ENCODE measurements around the gene ANKRD31. TPM values are rescaled to one million over a fixed set of nuclear protein-coding genes. Genes with fewer than 3 reads are reported as not detected.
"Not testable (repeated sequence)": the region's sequence is repeated elsewhere in the genome, so short reads cannot be mapped to it uniquely, and the experiment has no call there.

The ANKRD31 gene
- total and polyA plus RNA-seq, 12 donors: 0.06 to 0.88 (median 0.42) TPM

DNA sequence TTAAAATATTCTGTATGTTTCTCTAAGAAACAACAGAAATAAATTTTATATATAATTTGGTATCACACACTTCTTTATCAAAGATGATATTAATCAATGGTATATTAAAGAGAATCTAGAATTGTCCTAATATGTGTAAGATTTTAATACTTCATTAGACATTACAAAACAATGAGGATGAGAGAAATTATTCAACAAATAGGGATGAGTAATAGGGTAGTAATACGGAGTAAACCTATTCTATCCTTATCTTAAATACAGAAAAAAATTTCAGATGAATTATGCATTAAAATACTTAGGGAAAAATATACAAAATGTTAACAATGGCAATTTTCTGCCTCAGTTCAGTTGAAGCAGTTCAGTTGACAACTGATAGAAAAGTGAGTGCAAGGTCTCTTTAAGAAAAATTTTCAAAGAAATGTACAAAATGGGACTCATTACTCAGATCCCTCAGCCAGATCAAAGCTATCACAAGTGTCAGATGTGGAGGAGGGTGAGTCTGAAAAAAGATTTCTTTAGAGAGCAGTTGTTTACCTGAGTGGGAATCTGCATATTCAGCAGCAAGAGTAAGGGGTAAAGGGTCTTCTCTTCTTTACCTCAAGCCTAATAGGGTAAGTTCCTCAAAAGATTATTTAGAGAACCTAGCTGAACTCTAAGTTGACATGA lies 127.6 kb downstream of the ANKRD31 start:
- intact Hi-C loops (cut with DNase I): no loop called here
- H3K4me1 ChIP-seq (replicated peaks in 1 of 2): no peaks in the 10 kb centered on the region
- H3K9me3 ChIP-seq (replicated peaks in 1 of 3): no peaks in the 10 kb centered on the region
- no peaks in the 10 kb centered on the region for H3K27me3 ChIP-seq
- no peak overlapping the region for H3K27ac ChIP-seq
- H3K36me3 ChIP-seq (replicated peaks in 1 of 2): no peaks in the 10 kb centered on the region
- no peak for DNase-seq
- no peak overlapping the region for H3K4me3 ChIP-seq
- TF ChIP-seq POLR2A (IDR thresholded peaks at IDR 0.05): no peak
- TF ChIP-seq, protein P1, sequence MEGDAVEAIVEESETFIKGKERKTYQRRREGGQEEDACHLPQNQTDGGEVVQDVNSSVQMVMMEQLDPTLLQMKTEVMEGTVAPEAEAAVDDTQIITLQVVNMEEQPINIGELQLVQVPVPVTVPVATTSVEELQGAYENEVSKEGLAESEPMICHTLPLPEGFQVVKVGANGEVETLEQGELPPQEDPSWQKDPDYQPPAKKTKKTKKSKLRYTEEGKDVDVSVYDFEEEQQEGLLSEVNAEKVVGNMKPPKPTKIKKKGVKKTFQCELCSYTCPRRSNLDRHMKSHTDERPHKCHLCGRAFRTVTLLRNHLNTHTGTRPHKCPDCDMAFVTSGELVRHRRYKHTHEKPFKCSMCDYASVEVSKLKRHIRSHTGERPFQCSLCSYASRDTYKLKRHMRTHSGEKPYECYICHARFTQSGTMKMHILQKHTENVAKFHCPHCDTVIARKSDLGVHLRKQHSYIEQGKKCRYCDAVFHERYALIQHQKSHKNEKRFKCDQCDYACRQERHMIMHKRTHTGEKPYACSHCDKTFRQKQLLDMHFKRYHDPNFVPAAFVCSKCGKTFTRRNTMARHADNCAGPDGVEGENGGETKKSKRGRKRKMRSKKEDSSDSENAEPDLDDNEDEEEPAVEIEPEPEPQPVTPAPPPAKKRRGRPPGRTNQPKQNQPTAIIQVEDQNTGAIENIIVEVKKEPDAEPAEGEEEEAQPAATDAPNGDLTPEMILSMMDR (IDR thresholded peaks at IDR 0.05): no peak
- 58 to 79% (median 70%) methylated on average over 1 of the region's 1 CpG for WGBS, 4 donors

DNA sequence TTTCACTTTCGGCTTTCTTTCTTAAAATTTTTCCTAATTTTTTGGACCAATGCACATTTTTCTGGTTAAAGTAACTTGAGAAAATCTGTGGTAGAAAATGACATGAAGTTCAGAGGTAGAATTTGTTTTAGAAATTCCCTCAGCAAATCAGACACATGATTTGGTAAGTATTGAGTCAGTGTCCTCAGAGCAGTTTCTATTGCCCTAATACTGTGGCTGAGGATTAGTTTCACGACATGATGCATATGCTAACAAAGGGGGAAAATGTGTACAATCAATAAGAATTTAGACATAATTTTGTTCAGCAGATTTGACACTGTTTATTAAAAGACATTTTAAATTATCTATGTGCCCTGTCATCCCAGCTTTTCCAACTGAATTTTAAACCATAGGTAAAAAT lies 128.2 kb downstream of the ANKRD31 start:
- Histone ChIP-seq H3K9me3 (replicated peaks in 1 of 3) (no peaks in the 10 kb centered on the region), H3K4me3 (no peak overlapping the region), H3K4me1 (replicated peaks in 1 of 2) (no peaks in the 10 kb centered on the region), H3K27ac (no peak overlapping the region), H3K27me3 (no peaks in the 10 kb centered on the region), H3K36me3 (replicated peaks in 1 of 2) (no peaks in the 10 kb centered on the region)
- 76 to 90% (median 84%) methylated on average over 2 of the region's 2 CpGs for WGBS, 4 donors
- TF ChIP-seq POLR2A (IDR thresholded peaks at IDR 0.05): no peak
- TF ChIP-seq, protein P1 (IDR thresholded peaks at IDR 0.05): no peak
- intact Hi-C loops (cut with DNase I): no loop called here
- DNase-seq: no peak

DNA sequence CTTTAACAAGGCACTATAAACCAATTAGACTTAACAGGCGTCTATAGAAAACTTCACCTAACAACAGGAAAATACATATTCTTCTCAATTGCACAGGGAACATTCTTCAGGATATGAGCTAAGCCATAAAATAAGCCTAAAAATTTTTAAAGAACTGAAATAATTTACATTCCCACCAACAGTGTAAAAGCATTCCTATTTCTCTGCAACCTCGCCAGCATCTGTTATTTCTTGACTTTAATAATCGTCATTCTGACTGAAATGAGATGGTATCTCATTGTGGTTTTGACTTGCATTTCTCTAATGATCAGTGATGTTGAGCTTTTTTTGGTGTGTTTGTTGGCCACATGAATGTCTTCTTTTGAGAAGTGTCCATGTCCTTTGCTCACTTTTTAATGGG lies 140.7 kb downstream of the ANKRD31 start:
- H3K27me3 ChIP-seq; H3K9me3 ChIP-seq (replicated peaks in 1 of 3); H3K27ac ChIP-seq; intact Hi-C loops (cut with DNase I); H3K4me1 ChIP-seq (replicated peaks in 1 of 2); DNase-seq; H3K36me3 ChIP-seq (replicated peaks in 1 of 2); H3K4me3 ChIP-seq: not testable (repeated sequence)
- WGBS, 4 donors: 62 to 75% (median 67%) methylated on average over 3 of the region's 3 CpGs

DNA sequence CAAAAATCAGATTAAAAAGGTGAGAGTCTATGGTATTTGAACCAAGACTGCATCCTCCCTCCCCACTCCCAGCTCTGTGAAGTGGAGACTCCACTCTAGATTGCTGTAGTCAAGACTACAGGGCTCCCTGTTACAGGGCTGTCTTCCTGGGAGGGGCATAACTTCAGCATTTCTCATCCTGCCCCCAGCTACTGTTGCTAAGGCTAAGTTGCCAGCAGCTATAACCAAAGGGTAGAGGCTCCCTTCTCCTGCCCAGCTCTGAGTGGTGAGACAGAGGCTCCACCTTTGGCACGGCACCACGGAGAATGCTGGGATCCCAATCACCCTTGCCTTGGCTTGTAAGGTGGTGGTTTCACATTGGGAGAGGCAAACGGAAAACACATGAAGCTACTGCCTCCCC lies 145.1 kb downstream of the ANKRD31 start:
- no peak for DNase-seq
- Histone ChIP-seq H3K36me3 (replicated peaks in 1 of 2) (no peaks in the 10 kb centered on the region), H3K9me3 (replicated peaks in 1 of 3) (no peaks in the 10 kb centered on the region), H3K4me3 (no peak overlapping the region), H3K27me3 (no peaks in the 10 kb centered on the region), H3K4me1 (replicated peaks in 1 of 2) (no peaks in the 10 kb centered on the region), H3K27ac (no peak overlapping the region)
- 79 to 92% (median 83%) methylated on average over 3 of the region's 3 CpGs for WGBS, 4 donors
- intact Hi-C loops (cut with DNase I): no loop called here
- TF ChIP-seq POLR2A (IDR thresholded peaks at IDR 0.05): no peak
- TF ChIP-seq, protein P1 (IDR thresholded peaks at IDR 0.05): no peak

DNA sequence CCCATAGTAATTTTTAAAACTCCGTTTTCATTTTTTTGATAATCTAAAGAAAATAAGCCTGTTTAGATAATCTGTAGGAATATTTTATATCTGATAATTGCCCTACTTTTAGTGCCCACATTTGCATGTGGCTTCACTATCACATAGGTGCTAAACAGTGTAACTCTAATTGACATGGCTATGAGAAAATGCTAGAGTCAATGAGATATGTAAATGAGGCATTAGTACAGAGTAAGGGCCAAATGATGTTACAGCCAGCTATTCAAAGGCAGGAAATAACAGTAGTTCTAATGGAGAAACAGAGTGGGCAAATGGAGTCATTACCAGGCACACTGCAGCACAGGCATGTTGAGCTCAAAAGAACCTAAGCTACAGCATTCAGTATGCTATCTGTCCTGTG lies 147.0 kb downstream of the ANKRD31 start:
- no peaks in the 10 kb centered on the region for H3K9me3 ChIP-seq (replicated peaks in 1 of 3)
- no peaks in the 10 kb centered on the region for H3K27me3 ChIP-seq
- no peaks in the 10 kb centered on the region for H3K36me3 ChIP-seq (replicated peaks in 1 of 2)
- 66 to 84% (median 81%) methylated on average over 1 of the region's 1 CpG for WGBS, 4 donors
- TF ChIP-seq, protein P1 (IDR thresholded peaks at IDR 0.05): no peak
- TF ChIP-seq POLR2A (IDR thresholded peaks at IDR 0.05): no peak
- no peaks in the 10 kb centered on the region for H3K4me1 ChIP-seq (replicated peaks in 1 of 2)
- H3K27ac ChIP-seq: no peak overlapping the region
- H3K4me3 ChIP-seq: no peak overlapping the region
- DNase-seq: no peak
- intact Hi-C loops (cut with DNase I): no loop called here

Data from adrenal gland (tissue), 12 donors.